A673 (cell line): ENCODE results near the gene MVP.

Experiments used
- CTCF ChIP-seq: fragments of 300-800, 200-600 bp; sonication (generic); conservative IDR thresholded peaks from 2 replicates; pipeline ENCODE4 v1.5.1; 2017; ENCODE audit warnings: low read depth, mild to moderate bottlenecking, antibody characterized with exemption, low read length, moderate library complexity, mixed read lengths
- EZH2 ChIP-seq: fragments of 200-600 bp; sonication (generic); IDR thresholded peaks from 2 replicates; pipeline ENCODE4 v1.6.1; 2017; ENCODE audit warnings: borderline replicate concordance, low read depth, mild to moderate bottlenecking, mixed read lengths, antibody characterized with exemption, low read length; ENCODE audit not compliant: poor library complexity, severe bottlenecking

GRCh38 chr16:29813644-29814562, 6.4 kb upstream of the MVP start:
- no peak for TF ChIP-seq CTCF
- TF ChIP-seq EZH2, result no peak
